GM08714 (cell line): Measurements from ENCODE around the gene CTTNBP2NL.

ENCODE experiments used
- H3K4me3 ChIP-seq: fragments of 200-500 bp; sonication (Bioruptor generic); 2 replicates; pipeline ENCODE4 v1.5.1; 2014; ENCODE audit warnings: mild to moderate bottlenecking, low read length, inconsistent platforms
- ZNF274 ChIP-seq: IDR thresholded peaks from 2 replicates; pipeline ENCODE4 v1.6.1; 2012; ENCODE audit warnings: mild to moderate bottlenecking, low read depth, low read length

The CTTNBP2NL gene

DNA sequence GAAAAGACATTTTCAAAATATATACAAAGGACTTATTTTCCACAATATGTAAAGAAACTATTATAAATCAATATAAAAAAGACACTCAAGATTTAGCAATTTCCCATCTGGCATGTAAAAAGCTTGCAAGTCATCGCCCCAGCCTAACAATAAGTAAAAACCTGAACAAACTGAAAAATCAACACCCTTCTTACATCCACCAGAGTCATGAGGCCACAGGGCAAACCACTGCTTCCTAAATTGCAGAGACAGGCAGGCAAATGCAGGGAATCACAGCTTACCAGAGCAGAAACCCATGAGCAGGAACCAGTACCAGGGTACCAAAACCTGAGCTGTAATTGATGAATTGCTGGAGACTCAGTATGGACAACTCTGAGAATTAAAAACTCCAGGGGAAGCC is 96.1 kb downstream of the CTTNBP2NL start:
- H3K4me3 ChIP-seq: no peak overlapping the region
- TF ChIP-seq ZNF274: no peak

DNA sequence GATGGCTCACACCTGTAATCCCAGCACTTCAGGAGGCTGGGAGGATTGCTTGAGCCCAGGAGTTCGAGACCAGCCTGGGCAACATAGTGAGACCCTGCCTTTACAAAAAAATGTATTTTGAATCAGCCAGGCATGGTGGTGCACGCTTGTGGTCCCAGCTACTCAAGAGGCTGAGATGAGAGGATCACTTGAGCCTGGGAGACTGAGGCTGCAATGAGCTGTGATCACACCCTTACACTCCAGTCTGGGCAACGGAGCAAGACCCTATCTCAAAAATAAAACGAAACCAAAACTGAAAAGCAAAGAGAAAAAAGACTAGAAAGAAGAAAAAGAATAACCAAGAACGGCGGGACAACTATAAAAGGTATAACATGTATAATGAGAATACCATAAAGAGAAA is 97.3 kb downstream of the CTTNBP2NL start:
- TF ChIP-seq ZNF274: no peak
- no peak overlapping the region for H3K4me3 ChIP-seq

DNA sequence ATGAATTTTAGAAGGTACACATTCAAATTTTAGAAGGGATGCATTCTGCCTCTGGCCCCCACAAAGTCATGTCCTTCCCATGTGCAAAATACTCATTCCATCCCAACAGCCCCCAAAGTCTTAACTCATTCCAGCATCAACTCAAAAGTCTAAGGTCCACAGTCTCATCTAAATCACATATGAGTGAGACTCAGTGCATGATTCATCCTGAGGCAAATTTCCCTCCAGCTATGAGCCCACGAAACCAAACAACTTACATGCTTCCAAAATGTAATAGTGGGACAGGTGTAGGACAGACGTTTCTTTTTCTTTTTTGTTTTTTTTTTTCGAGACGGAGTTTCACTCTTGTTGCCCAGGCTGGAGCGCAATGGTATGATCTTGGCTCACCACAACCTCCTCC is 100.3 kb downstream of the CTTNBP2NL start:
- no peak for TF ChIP-seq ZNF274
- no peak overlapping the region for H3K4me3 ChIP-seq

DNA sequence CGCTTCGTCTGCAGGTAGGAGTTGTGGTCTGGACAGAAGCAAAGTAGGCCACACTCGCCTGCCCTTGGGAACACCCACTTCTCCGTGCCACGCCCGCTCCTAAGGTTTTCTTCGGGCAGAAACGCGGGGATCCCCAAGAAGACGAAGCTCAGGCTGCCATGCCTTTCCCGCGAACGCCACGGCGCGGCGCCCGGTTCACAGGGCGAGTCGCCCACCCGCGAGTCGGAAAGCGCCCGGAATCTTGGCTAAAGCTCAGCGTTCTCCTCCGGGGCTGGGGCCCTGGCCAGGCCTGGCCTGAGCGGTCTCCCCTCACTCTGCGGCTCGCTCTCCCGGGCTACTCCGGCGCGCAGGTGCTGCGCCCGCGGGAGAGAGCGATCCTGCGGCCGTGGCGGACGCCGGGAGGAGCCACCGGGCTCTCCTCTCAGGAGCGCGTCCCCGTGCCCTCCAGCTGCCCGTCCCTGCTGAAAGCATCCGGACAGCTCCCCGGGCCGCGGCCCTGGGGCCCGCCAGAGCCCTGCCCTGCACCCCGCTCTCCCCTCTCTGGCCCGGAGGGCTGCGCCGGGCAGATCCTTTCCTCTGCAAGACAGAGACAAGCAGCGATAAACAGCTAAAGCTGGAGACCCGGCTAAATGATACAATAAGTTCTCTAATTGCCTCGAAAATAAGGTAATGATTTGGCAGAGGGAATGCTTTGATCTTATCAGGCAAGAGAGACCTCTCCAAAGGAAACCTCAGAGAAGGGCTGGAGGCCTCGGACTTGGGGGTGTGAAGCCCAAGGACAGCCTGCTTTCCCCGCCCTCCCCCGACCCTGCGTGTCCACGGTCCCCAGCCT is 106.0 kb downstream of the CTTNBP2NL start:
- no peak for TF ChIP-seq ZNF274
- peak overlapping the region; percentile 31; the same call in 1 of the 2 replicates for H3K4me3 ChIP-seq

DNA sequence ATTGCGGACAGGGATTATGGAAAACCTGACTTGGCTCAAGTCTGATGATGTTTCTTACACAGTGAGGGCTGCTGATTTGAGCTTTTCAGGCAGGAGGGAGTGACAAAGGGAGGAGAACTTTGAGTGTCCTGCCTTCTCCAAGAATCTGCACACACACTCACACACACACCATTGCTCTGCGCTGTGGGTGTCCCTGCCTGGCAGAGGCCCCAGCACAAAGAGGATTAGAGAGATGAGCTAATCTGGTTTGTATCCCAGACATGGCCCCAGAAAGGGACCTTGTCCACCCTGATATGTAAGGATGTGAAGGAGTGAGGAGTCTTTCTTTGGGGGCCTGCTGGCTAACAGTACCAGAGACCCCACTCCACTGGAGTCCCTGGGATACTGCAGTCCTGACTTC is 106.8 kb downstream of the CTTNBP2NL start:
- H3K4me3 ChIP-seq: no peak overlapping the region
- TF ChIP-seq ZNF274: no peak

DNA sequence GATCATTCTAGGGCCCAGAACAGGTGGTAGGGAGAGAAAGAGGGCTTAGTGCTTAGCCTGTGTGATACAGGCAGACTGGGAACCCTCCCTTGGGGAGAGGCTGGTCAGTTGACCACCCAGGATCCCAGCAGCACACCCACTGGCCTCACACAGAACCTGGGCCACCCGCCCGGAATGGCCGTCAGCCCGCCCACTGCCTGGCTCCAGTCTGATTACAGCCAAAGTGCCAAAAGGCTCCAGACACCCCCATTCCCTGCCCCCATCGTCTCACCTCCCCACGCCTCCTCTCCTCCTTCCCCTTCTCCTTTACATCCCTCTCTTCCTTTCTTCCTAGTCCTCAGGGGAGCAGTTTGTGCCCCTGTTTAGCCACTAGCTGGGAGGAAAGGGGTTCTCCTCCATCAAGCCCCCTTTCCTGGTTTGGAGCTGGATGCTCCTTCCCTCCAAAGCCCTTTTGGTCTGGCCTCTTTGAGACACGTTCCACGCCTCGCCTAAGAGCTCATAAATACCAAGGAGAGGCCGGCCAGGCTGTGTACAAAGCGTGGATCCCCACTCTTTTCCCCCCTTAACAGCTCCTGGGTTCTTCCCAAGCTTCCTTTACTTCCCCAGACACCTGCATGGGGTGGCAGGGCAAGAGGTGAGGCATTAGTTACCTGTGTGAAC is 108.1 kb downstream of the CTTNBP2NL start:
- TF ChIP-seq ZNF274: no peak
- H3K4me3 ChIP-seq: no peak overlapping the region

DNA sequence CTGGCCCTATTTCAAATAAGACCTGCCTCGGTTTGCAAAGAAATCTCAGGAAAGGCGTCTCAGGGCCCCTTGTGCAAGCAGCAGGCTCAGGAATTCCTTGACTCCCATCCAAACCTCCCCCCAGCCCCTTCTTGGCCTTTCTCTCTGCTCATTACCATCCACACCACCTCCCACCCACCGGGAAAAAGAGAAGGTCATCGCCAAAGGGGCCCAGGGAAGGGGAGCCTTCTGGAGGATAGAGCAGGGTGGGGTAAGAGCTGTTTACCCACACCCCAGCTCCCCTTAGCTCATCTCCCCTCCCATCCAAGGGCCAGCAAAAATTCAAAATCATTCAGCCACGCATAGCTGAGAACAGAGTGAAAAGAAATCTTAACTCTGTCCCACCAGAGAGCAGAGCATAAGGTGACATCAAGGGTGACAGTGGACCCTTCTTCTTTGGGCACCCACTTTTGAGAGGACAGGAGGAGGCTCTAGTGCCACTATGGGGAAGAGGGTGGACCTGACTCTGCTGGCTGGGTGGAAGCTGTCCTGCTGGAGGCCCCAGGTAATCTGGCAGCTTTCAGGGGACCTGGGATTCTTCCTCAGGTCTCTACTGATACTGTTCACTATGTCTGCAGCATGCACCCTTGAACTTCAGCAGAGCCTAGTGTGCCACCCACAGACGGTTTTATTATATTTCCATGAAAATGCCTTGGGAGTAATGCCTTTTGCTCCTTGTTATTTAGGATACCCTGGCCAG is 108.8 kb downstream of the CTTNBP2NL start:
- no peak overlapping the region for H3K4me3 ChIP-seq
- no peak for TF ChIP-seq ZNF274

DNA sequence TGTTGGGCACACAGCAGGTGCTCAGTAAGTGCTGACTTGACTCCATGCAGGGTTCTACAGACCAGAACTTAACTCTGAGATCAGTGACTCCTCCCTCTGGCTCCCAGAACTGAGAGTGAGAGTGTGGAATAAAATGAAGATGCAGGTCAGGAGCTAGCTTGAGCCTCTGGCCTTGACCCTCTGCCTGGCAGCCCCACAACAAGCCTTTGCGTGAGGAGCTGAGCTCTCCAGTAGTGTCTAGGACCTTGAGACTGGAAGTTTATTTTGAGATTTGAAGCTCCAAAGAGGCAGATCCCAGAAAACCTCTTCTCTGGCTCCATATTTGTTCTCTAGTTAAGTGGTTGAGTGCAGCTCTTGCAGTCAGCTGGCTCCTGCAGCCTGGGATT is 109.4 kb downstream of the CTTNBP2NL start:
- no peak for TF ChIP-seq ZNF274
- H3K4me3 ChIP-seq: no peak overlapping the region

DNA sequence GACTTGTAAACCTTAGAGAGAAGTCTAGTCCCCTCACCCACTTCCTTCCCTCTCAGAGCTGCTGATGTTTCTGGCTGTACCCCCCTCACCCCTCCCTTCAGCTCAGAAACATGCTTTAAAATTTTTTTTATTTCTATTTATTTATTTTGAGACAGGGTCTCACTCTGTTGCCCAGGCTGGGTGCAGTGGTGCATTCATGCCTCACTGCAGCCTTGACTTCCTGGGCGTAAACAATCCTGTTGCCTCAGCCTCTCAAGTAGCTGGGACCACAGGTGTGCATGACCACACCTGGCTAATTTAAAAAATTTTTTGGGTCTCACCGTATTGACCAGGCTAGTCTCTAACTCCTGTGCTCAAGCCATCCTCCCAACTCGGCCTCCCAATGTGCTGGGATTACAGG is 109.9 kb downstream of the CTTNBP2NL start:
- H3K4me3 ChIP-seq: no peak overlapping the region
- TF ChIP-seq ZNF274: no peak

DNA sequence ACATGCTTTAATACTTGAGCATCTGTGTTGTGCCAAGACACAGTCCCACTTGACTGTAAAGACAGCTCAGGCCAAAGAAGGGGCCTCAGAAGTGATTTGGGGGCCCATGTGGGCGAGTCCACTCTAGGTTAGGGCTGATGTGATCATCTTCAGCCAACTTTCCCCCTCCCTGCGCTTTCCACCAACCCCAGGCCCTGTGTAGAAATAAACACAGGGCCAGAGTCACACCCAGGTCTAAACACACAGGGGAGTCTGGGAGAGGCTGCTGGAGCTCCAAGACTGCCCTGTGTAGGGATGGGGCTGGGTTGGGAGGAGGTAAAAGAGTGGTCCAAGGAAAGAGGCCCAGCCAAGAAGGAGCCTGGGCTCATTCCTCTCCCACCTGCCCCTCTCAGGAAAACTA is 110.3 kb downstream of the CTTNBP2NL start:
- no peak overlapping the region for H3K4me3 ChIP-seq
- TF ChIP-seq ZNF274: no peak

DNA sequence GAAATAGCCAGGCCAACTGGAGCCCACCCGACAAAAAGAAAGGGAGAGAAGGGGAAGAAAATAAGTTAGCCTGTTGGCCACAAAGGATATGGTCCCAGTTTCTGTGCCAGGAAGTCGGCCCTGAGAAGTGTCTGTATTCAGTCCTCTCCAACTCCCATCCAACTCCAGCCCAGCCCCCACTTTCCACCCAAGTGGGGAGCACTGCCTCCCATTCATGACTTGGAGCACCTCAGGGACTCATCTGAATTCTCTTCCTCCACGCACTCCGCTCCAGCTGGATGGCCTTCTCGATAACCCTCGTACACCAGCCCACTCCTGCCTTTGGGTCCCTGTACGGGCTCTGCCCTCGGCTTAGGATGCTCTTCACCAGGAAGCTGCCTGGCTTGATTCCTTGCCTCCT is 110.7 kb downstream of the CTTNBP2NL start:
- no peak for TF ChIP-seq ZNF274
- no peak overlapping the region for H3K4me3 ChIP-seq

DNA sequence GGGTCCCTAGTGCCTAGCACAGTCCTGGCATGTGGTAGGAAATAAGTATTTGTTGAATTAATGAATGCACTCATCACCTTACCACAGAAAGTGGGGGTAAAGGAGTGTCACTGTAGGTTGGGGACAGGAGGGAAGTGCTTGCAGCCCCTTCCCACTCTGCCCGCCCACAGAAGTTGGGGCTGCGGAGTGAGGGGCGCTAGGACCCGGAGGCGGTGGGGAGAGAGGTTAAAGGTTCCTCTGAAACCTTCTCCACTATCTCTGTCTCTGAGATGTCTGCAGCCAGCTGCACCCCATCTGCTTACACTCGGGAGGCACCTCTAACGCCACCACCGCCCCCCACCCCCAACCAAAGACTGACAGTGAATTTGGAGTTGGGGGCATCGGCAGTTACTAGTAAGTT is 111.3 kb downstream of the CTTNBP2NL start:
- TF ChIP-seq ZNF274: no peak
- no peak overlapping the region for H3K4me3 ChIP-seq

DNA sequence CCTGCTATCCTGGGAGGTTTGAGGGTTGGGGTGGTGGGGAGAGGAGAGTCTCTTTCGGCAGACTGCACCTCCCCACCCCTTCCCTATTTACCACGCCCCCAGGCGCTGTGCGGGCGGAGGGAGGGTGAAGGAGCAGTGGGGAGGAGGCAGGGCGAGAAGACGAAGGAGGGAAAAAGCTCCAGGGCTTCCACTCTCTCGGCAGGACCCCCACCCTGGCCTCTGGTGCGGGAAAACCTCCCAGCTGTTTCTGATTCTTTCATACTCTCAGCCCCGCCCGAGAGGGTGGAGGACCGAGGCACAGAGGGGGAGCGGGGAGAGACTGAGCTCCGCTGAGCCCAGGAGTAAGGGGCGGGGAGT is 111.9 kb downstream of the CTTNBP2NL start:
- peak overlapping the region; percentile 52; the same call in 1 of the 2 replicates for H3K4me3 ChIP-seq
- no peak for TF ChIP-seq ZNF274

DNA sequence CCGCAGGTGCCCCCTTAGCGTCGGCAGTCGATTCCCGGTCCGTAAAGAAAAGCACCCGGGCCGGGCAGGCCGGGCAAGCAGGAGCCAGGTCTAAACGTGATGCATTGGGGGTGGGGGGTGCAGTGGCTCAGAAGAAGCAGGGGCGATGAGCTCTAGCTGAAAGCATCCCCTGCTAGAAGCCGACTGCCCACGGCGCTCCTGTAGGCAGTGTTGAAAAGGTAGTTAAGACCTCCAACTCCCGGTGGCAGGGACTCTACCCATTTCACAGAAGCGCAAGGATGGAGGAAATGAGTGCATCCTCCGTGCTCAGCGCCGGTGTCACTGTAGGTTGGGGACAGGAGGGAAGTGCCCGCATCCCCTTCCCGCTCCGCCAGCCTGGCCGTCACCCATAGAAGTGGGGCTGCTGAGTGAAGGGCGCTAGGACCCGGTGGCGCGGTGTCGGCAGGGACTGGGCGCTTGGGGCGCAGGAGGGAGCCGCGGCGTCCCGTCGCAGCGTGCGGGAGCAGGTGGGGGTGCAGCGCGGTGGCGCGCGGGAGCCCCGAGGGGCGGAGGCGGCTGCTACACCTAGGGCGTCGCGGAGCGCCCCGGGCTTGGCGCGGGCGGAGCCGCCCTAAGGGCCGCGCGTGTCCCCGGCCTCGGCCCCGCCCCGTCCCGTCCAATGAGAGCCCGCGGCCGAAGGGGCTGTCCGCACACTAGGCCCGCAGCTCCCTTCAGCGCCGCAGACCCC is 112.4 kb downstream of the CTTNBP2NL start, which contains the start of gene WNT2B:
Gene WNT2B, plus strand, starts transcription at position 688 of the 727 bp plus-strand sequence. CDS start 298 bp downstream, outside the sequence.
- no peak for TF ChIP-seq ZNF274
- peak within 1 kb of the TSS; percentile 52; the same call in 1 of the 2 replicates for H3K4me3 ChIP-seq
